Neural progenitor cell (in vitro differentiated cells): ENCODE results near the gene PTTG2. TPM values are rescaled to one million over a fixed set of nuclear protein-coding genes. Genes with fewer than 3 reads are reported as not detected.

Experiments
- DNase-seq: peaks from one replicate; pipeline ENCODE4 v3.0.0-alpha.2; 2016; ENCODE audit warnings: low spot score
- H2AFZ ChIP-seq: fragments of 200-600 bp; sonication (generic); replicated peaks from 2 replicates; pipeline ENCODE4 v1.6.1; 2016; ENCODE audit warnings: antibody characterized with exemption
- H3F3A ChIP-seq: fragments of 200-600 bp; sonication (generic); 2 replicates; pipeline ENCODE4 v1.6.1; 2016; ENCODE audit warnings: antibody characterized with exemption, low read depth
- H3K27ac ChIP-seq: fragments of 200-600 bp; sonication (generic); 2 replicates; pipeline ENCODE4 v1.5.1; 2016; ENCODE audit warnings: mild to moderate bottlenecking
- H3K27me3 ChIP-seq: fragments of 200-600 bp; sonication (generic); 2 replicates; pipeline ENCODE4 v1.6.1; 2016; ENCODE audit warnings: mild to moderate bottlenecking, moderate library complexity
- H3K36me3 ChIP-seq: fragments of 200-600 bp; sonication (generic); 2 replicates; pipeline ENCODE4 v1.5.1; 2016
- H3K4me1 ChIP-seq: fragments of 200-600 bp; sonication (generic); 2 replicates; pipeline ENCODE4 v1.6.1; 2016; ENCODE audit warnings: mixed run types
- H3K4me2 ChIP-seq: fragments of 200-600 bp; sonication (generic); 2 replicates; pipeline ENCODE4 v1.6.1; 2016
- H3K4me3 ChIP-seq: fragments of 200-600 bp; sonication (generic); 2 replicates; pipeline ENCODE4 v1.5.1; 2016
- H3K79me2 ChIP-seq: fragments of 200-600 bp; sonication (generic); 2 replicates; pipeline ENCODE4 v1.6.1; 2016; ENCODE audit warnings: low read depth
- H3K9ac ChIP-seq: fragments of 200-600 bp; sonication (generic); 2 replicates; pipeline ENCODE4 v1.6.1; 2016
- H3K9me3 ChIP-seq: fragments of 200-600 bp; sonication (generic); 2 replicates; pipeline ENCODE4 v1.5.1; 2016; ENCODE audit warnings: low read depth
- H4K20me1 ChIP-seq: fragments of 200-600 bp; sonication (generic); 2 replicates; pipeline ENCODE4 v1.6.1; 2016; ENCODE audit warnings: low read depth
- H3K27ac Mint-ChIP-seq: 3 replicates; pipeline ENCODE4 v1.8.0; 2021; ENCODE audit warnings: mixed read lengths
- H3K27me3 Mint-ChIP-seq: 2 replicates; pipeline ENCODE4 v1.8.0; 2022; ENCODE audit warnings: low read depth, mild to moderate bottlenecking, inconsistent platforms, moderate library complexity, mixed read lengths; ENCODE audit not compliant: insufficient read depth
- H3K36me3 Mint-ChIP-seq: 3 replicates; pipeline ENCODE4 v1.8.0; 2021; ENCODE audit warnings: mixed read lengths
- H3K4me1 Mint-ChIP-seq: 3 replicates; pipeline ENCODE4 v1.8.0; 2021; ENCODE audit warnings: mixed read lengths
- H3K4me3 Mint-ChIP-seq: 3 replicates; pipeline ENCODE4 v1.8.0; 2021; ENCODE audit warnings: mild to moderate bottlenecking, moderate library complexity, mixed read lengths
- H3K9me3 Mint-ChIP-seq: 3 replicates; pipeline ENCODE4 v1.8.0; 2020; ENCODE audit warnings: mixed read lengths
- EZH2 ChIP-seq: fragments of 200-600 bp; sonication (generic); IDR thresholded peaks from 2 replicates; pipeline ENCODE4 v1.6.1; 2017; ENCODE audit warnings: antibody characterized with exemption, mild to moderate bottlenecking, moderate library complexity
- EZH2phosphoT487 ChIP-seq: fragments of 200-600 bp; sonication (generic); IDR thresholded peaks from 2 replicates; pipeline ENCODE4 v1.6.1; 2017; ENCODE audit warnings: antibody characterized with exemption
- total RNA-seq: library from RNA; depleted of rRNA; stranded (reverse); fragments of >200 nt; gene quantifications from 2 replicates; pipeline ENCODE4 v1.2.3, GENCODE V29; 2015; ENCODE audit warnings: low replicate concordance
- TF ChIP-seq, protein P1 (sequence below): fragments of 200-600 bp; sonication (generic); IDR thresholded peaks from 2 replicates; pipeline ENCODE4 v1.5.1; 2017; ENCODE audit warnings: antibody characterized with exemption, mild to moderate bottlenecking

Gene PTTG2
- total RNA-seq, 1 donor from 2014 or later = not detected

DNA sequence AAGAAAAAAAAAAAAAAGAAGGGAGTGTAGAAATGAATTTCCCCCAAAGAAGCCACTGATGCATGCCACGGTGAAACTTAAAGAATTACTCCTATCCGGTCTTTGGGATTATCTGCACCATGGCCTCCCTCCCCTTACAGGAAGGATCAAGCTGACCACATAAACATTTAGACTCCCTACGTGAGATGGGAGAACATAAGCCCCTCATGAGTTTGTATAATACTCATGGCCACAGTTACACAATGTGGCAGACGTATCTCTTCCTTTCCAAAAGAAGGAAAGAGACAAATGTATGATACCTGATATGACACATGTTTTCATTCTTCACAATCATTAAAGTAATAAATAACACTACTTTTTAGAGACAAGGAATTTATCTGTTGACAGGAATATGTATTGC lies 3.3 kb upstream of the PTTG2 start:
- no peak overlapping the region for H3K9ac ChIP-seq
- no peak overlapping the region for H3K4me3 ChIP-seq
- H3K27ac Mint-ChIP-seq = no peak overlapping the region
- H3K79me2 ChIP-seq = no peaks in the 10 kb centered on the region
- H3F3A ChIP-seq = no peaks in the 10 kb centered on the region
- H3K4me1 ChIP-seq = no peaks in the 10 kb centered on the region
- no peaks in the 10 kb centered on the region for H3K36me3 ChIP-seq
- TF ChIP-seq EZH2 (no peak), EZH2phosphoT487 (no peak)
- TF ChIP-seq, protein P1, sequence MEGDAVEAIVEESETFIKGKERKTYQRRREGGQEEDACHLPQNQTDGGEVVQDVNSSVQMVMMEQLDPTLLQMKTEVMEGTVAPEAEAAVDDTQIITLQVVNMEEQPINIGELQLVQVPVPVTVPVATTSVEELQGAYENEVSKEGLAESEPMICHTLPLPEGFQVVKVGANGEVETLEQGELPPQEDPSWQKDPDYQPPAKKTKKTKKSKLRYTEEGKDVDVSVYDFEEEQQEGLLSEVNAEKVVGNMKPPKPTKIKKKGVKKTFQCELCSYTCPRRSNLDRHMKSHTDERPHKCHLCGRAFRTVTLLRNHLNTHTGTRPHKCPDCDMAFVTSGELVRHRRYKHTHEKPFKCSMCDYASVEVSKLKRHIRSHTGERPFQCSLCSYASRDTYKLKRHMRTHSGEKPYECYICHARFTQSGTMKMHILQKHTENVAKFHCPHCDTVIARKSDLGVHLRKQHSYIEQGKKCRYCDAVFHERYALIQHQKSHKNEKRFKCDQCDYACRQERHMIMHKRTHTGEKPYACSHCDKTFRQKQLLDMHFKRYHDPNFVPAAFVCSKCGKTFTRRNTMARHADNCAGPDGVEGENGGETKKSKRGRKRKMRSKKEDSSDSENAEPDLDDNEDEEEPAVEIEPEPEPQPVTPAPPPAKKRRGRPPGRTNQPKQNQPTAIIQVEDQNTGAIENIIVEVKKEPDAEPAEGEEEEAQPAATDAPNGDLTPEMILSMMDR = no peak
- H3K9me3 ChIP-seq = no peaks in the 10 kb centered on the region
- no peaks in the 10 kb centered on the region for H3K36me3 Mint-ChIP-seq
- no peak overlapping the region for H2AFZ ChIP-seq
- DNase-seq = no peak
- H3K27ac ChIP-seq = no peak overlapping the region
- H4K20me1 ChIP-seq = no peaks in the 10 kb centered on the region
- no peak overlapping the region for H3K4me2 ChIP-seq
- no peak overlapping the region for H3K4me3 Mint-ChIP-seq
- no peaks in the 10 kb centered on the region for H3K4me1 Mint-ChIP-seq
- no peaks in the 10 kb centered on the region for H3K27me3 ChIP-seq
- H3K27me3 Mint-ChIP-seq = no peaks in the 10 kb centered on the region
- H3K9me3 Mint-ChIP-seq = no peaks in the 10 kb centered on the region

DNA sequence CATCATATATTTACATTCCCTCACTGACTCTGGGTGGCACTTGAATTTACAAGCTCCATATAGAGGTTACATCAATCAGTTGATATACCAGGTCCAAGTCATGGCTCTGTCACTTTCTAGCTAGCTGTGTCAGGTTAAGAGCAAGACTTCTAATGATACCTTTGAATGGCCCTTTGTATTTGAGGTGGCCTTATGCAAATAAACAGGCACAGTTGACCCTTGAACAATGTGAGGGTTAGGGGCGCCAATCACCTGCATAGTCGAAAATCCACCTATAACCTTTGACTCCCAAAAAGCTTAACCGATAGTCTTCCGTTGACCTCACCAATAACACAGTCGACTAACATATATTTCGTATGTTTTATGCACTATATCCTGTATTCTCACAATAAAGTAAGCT lies 1.3 kb upstream of the PTTG2 start:
- H2AFZ ChIP-seq = no peak overlapping the region
- Mint-ChIP-seq H3K27me3 (no peaks in the 10 kb centered on the region), H3K36me3 (no peaks in the 10 kb centered on the region), H3K4me1 (no peaks in the 10 kb centered on the region), H3K27ac (no peak overlapping the region), H3K4me3 (no peak overlapping the region), H3K9me3 (no peaks in the 10 kb centered on the region)
- no peaks in the 10 kb centered on the region for H3K9me3 ChIP-seq
- H4K20me1 ChIP-seq = no peaks in the 10 kb centered on the region
- H3K4me1 ChIP-seq = no peaks in the 10 kb centered on the region
- DNase-seq = no peak
- H3F3A ChIP-seq = no peaks in the 10 kb centered on the region
- H3K36me3 ChIP-seq = no peaks in the 10 kb centered on the region
- no peaks in the 10 kb centered on the region for H3K79me2 ChIP-seq
- H3K27me3 ChIP-seq = no peaks in the 10 kb centered on the region
- H3K27ac ChIP-seq = no peak overlapping the region
- H3K9ac ChIP-seq = no peak overlapping the region
- H3K4me2 ChIP-seq = no peak overlapping the region
- H3K4me3 ChIP-seq = no peak overlapping the region
- TF ChIP-seq EZH2phosphoT487 (no peak), EZH2 (no peak)
- TF ChIP-seq, protein P1 = no peak

DNA sequence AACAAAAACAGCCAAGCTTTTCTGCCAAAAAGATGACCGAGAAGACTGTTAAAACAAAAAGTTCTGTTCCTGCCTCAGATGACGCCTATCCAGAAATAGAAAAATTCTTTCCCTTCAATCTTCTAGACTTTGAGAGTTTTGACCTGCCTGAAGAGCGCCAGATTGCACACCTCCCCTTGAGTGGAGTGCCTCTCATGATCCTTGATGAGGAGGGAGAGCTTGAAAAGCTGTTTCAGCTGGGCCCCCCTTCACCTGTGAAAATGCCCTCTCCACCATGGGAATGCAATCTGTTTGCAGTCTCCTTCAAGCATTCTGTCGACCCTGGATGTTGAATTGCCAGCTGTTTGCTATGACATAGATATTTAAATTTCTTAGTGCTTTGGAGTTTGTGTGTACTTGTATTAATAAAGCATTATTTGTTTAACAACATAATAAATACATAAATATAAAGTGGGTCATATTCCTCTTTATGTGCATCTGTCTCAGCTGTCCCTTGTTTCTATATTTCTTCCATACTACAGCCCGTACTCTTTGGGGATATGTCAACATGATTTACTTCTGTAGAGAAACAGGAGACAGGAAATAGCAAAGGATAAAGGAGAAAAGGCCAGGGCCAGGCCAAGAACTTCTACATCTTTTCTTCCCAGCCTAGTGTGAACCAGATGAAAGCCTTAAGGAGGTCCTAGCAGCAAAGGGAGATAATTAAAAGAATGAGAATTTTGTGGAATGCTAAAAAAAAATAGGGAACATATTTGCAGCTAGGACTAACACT lies 667 bp downstream of the PTTG2 start:
- no peak overlapping the region for H3K9ac ChIP-seq
- no peaks in the 10 kb centered on the region for H4K20me1 ChIP-seq
- H3K4me3 ChIP-seq = no peak overlapping the region
- no peaks in the 10 kb centered on the region for H3K4me1 ChIP-seq
- H3K27me3 ChIP-seq = no peaks in the 10 kb centered on the region
- no peaks in the 10 kb centered on the region for H3K79me2 ChIP-seq
- no peak overlapping the region for H3K27ac ChIP-seq
- TF ChIP-seq, protein P1 = no peak
- TF ChIP-seq EZH2 (no peak), EZH2phosphoT487 (no peak)
- no peaks in the 10 kb centered on the region for H3K9me3 ChIP-seq
- no peaks in the 10 kb centered on the region for H3K36me3 Mint-ChIP-seq
- H3K9me3 Mint-ChIP-seq = no peaks in the 10 kb centered on the region
- no peaks in the 10 kb centered on the region for H3K27me3 Mint-ChIP-seq
- no peaks in the 10 kb centered on the region for H3K4me1 Mint-ChIP-seq
- H3K4me3 Mint-ChIP-seq = no peak overlapping the region
- DNase-seq = no peak
- no peak overlapping the region for H3K27ac Mint-ChIP-seq
- no peak overlapping the region for H2AFZ ChIP-seq
- no peaks in the 10 kb centered on the region for H3K36me3 ChIP-seq
- no peaks in the 10 kb centered on the region for H3F3A ChIP-seq
- H3K4me2 ChIP-seq = no peak overlapping the region
